Measurements from ENCODE around the gene SCAF8. TPM values are rescaled to one million over a fixed set of nuclear protein-coding genes. Genes with fewer than 3 reads are reported as not detected.

The SCAF8 gene
- total RNA-seq, 1 donor from 2014 or later: 20.4 TPM

GRCh38 chr6:154840363-154840762 is 107.1 kb downstream of the SCAF8 start:
- ATAC-seq: no peak

- no peak for ATAC-seq
Observed at GRCh38 chr6:154841109-154841508, 107.9 kb downstream of the SCAF8 start.

- ATAC-seq: no peak
Observed at GRCh38 chr6:154842833-154843232, 109.6 kb downstream of the SCAF8 start.

GRCh38 chr6:154847318-154847717 is 114.1 kb downstream of the SCAF8 start:
- ATAC-seq: no peak

GRCh38 chr6:154848580-154848979 is 115.4 kb downstream of the SCAF8 start:
- ATAC-seq: no peak

- no peak for ATAC-seq
Observed at GRCh38 chr6:154849475-154849874, 116.3 kb downstream of the SCAF8 start.

- no peak for ATAC-seq
Observed at GRCh38 chr6:154852687-154853086, 119.5 kb downstream of the SCAF8 start.

- no peak for ATAC-seq
Observed at GRCh38 chr6:154857529-154857928, 124.3 kb downstream of the SCAF8 start.

GRCh38 chr6:154861825-154862224 is 128.6 kb downstream of the SCAF8 start:
- no peak for ATAC-seq

GRCh38 chr6:154862536-154862935 is 129.3 kb downstream of the SCAF8 start:
- no peak for ATAC-seq

GRCh38 chr6:154864066-154864430 is 130.8 kb downstream of the SCAF8 start:
- ATAC-seq: peak; percentile 38

GRCh38 chr6:154865291-154865690 is 132.1 kb downstream of the SCAF8 start:
- ATAC-seq: no peak

- no peak for ATAC-seq
Observed at GRCh38 chr6:154868143-154868594, 135.0 kb downstream of the SCAF8 start.

- no peak for ATAC-seq
Observed at GRCh38 chr6:154872542-154873114, 139.4 kb downstream of the SCAF8 start.

- ATAC-seq: no peak
Observed at GRCh38 chr6:154873546-154873945, 140.3 kb downstream of the SCAF8 start.

- no peak for ATAC-seq
Observed at GRCh38 chr6:154874773-154875592, 141.8 kb downstream of the SCAF8 start.

GRCh38 chr6:154876486-154877280 is 143.5 kb downstream of the SCAF8 start:
- ATAC-seq: no peak

GRCh38 chr6:154878871-154879491 is 145.8 kb downstream of the SCAF8 start:
- no peak for ATAC-seq

GRCh38 chr6:154882107-154882506 is 148.9 kb downstream of the SCAF8 start:
- ATAC-seq: peak; percentile 96
